Stromal cell of bone marrow (primary cell): ENCODE data around the gene PTER.

Experiments
- DNase-seq: peaks from one replicate; pipeline ENCODE4 v3.0.0-alpha.2; 2012; ENCODE audit warnings: low read depth

PTER gene

GRCh38 chr10:16470747-16471146 lies 33.9 kb downstream of the PTER start:
- DNase-seq, result no peak

GRCh38 chr10:16472828-16473227 lies 36.0 kb downstream of the PTER start:
- DNase-seq, result no peak

- DNase-seq, result no peak
These were observed 40.9 kb downstream of the PTER start for GRCh38 chr10:16477757-16478156.

DNA sequence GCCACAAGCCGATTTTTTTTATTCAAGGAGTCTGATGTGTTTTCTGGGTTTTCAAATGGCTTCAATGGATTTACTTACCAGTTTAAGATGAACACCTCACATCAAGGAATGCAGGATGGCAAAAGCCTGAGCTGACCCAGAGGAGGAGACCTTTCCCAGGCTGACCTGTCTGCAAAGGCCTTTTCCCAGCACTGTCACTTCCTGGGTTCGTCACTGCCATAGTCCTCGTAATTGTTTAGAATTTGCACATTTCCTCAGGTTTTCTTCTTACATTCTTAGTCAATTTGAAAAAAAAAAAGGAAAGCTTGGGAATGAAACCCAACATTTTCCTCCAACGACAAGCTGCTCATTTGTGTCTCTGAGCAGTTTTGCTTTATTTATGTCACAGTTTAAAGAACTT lies 42.0 kb downstream of the PTER start:
- no peak for DNase-seq

DNA sequence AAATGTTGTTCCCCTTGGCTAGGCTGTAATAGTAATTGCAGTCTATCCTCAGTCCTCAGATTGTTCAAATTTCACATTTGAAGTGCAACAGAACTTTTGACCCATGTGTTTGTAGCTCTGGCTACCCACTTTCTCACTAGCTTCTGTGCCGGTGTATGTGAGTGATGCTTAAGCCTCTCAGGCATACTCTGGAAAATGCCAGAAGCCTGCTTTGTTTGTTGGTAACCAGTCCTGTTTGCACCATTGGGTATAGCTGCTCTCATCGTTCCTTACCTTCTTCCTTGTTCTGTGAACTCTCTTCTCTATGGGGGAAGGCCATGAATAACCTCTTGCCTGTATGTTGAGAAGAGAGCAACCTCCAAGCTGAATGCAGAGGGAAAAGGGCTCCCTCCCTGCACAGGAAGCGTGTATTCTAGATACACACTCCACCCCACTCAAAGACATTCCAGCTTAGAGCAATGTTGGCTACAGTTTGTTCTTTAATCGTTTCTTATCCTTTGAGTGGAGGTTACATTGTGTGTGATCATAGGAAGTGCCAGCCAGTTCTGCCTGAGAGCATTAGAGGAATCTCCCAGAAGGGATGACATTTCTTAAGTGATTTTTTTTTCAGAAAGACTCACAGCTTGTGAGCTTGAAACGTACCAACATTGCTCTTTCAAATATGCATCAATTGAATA lies 44.4 kb downstream of the PTER start:
- no peak for DNase-seq

DNA sequence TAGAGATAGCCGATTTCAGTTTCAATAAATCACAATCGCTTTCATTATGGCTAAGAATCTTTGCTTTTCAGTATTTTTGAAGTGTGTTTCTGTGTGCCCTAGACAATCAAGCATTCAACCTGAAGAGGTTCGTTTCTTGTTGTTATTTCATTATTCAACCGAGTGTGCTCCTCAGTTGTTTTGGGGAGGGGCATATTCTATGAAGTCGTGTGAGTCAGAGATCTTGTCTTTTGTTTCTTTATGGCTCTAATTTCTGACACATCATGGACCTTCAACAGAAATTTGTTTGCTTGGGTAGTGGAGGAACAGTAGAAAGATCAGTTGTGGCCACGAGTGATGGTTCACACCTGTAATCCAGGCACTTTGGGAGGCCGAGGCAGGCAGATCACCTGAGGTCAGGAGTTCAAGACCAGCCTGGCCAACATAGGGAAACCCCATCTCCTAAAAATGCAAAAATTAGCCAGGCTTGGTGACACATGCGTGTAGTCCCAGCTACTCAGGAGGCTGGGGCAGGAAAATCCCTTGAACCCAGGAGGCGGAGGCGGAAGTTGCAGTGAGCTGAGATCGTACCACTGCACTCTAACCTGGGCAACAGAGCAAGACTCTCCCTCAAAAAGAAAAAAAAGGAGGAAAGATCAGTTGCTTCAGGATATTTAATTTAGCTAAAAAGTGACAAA lies 46.6 kb downstream of the PTER start:
- no peak for DNase-seq

DNA sequence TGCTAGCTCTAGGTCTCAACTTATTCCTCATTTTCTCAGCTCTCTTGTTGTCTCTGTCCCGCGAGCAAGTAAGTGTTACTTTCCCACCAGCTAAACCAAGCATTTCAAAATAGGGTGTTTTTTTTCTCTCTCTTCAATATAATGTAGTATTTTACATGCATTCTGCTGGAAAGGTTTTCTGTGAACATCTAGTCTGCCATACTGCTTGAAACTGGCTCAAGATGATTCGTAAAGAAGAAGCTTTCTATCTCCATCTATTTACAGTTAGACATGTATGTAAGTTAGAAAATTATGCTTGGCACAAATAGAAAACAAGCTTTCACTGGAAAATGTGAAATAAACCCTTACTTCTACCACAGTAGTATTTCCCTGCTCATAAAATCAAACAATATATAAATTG lies 53.7 kb downstream of the PTER start:
- no peak for DNase-seq

GRCh38 chr10:16491933-16492332 lies 55.1 kb downstream of the PTER start:
- no peak for DNase-seq

DNA sequence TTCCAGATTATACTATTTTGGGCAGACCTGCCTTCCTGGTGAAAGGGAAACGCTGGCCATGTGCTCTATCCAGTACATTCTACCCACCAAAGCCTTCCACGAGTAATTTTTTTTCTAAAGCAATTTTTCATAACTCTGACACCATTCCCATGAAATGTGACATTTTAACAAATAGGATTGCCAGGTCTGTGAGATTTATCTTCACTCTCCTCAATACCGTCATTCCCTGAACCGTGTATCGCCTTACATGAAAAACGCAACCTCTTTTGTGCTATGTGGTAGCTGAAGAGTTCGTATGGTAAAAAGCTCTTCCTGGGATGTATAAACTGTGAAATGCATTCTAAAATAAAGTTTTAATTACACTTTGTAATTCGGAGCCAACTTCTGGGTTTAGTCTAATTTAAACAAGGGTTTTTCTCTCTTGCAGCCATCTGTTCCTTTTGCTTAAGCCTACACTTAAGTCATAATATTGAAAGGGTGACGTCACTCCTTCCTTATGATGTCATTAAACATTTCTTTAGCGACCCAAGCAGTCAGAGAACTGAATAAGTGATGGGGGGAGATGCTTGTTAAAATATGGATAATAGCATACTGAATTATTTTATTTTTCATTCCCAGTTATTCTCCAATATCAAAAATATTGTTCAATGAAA lies 57.2 kb downstream of the PTER start:
- no peak for DNase-seq

DNA sequence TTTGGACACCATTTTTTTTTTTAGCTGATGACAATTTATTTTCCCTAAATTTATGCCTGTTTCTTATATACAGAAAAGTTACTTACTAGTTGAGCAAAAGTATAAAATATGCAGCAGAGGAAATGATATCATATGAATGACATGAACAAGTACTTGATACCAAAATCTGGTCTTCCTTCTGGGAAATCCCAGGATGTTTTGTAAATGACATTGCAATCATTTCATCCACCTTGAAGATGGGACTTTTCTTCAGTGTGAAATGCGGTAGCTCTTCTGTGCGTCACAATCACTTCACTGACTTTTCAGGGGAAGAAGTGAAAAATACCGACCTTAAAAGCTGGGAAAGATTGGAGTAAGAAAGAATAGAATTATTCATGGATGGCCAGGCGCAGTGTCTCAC lies 61.1 kb downstream of the PTER start:
- no peak for DNase-seq

DNA sequence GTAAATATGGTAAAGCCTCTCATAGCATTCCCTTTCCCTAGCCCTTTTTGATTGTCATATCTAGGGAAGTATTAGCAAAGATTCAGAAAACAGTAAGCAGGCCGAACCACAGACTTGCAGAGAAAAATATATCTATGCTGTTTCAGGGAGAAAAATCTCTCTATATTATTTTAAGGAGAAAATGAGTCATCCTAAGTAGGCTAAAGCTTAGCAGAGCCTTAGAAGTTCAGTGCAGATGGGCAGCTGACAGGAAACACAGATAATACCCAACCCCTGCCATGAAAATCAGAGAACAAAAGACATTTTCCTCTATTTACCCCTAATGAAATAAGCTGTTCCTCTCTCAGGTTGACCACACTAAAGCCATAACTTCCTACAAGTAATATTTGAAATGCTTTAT lies 68.4 kb downstream of the PTER start:
- no peak for DNase-seq

GRCh38 chr10:16509996-16510395 lies 73.2 kb downstream of the PTER start:
- no peak for DNase-seq

GRCh38 chr10:16510843-16511242 lies 74.0 kb downstream of the PTER start:
- no peak for DNase-seq

- no peak for DNase-seq
These were observed 82.0 kb downstream of the PTER start for GRCh38 chr10:16518822-16519221.

GRCh38 chr10:16519250-16519907 lies 82.6 kb downstream of the PTER start:
- DNase-seq, result no peak

DNA sequence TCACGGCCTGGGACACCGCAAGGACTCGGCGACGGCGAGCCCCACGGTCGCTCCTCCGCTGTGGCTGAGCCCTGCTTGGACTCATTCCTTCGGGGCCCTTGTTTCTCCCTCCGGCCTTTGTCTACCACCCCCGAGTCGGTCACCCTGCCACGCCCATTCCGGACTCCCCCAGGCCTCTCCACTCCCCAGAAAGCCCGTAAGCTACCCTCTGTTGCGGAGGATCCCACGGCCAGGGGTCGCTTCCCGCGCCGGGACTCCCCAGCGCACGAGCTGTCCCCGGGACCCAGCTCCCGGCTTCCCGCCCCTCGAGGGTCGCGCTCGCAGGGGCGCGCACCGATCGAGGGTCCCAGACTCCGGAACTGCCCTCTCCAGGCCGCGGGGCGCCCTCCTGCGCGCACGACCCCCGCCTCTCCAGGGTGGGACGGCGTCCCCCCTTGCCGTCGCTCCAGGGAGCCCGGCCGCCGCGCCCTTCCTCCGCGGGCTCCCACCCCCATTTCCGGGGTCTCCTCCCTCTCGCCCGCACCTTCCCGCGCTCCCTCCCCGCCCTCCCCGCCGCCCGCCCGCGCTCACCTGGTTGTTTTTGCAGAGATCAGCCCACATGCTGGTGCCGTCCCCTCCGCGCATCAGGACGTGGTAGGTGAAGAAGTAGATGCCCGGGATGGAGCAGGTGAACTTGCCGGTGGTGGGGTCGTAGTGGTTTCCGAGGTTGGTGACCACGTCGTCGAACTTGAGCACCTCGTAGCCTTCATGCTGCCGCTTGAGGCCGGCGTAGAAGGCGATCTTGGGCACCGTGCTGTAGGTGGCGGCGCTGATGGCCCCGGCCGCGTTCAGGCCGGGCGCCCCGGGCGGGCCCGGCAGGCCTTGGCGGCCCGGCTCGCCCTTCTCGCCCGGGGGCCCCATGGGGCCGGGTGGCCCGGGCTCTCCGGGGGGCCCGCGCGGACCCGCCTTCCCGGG lies 83.4 kb downstream of the PTER start:
- DNase-seq, result no peak

DNA sequence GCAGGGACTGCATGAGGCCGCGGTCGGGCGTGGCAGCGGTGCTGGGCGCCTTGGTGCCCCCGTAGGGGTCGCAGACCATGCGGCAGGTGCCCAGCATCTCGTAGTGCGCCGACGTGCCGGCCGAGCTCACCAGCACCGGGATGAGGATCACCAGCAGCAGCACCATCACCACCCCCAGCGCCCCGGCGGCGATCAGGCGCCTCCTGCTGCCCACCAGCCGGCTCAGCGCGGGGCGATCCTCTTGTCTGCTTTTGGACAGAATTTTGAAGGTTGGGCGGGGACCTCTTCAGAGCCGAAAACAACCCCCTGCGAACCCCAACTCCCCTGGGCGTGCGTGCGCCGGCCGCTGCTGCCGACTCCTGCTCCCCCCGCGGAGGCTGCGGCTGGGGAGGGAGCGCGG lies 84.1 kb downstream of the PTER start:
- no peak for DNase-seq

GRCh38 chr10:16521311-16522016 lies 84.7 kb downstream of the PTER start, which contains the start of gene C1QL3:
TSS of gene C1QL3 (minus strand) at chr10:16521879. CDS start at chr10:16521065, 814 bp downstream.
- DNase-seq, result no peak

- no peak for DNase-seq
These were observed 90.6 kb downstream of the PTER start for GRCh38 chr10:16527452-16527851.

GRCh38 chr10:16529853-16530252 lies 93.0 kb downstream of the PTER start:
- no peak for DNase-seq

GRCh38 chr10:16536155-16536554 lies 99.3 kb downstream of the PTER start:
- no peak for DNase-seq
